GM18505 (cell line): ENCODE results near the gene PFKM.
A peak's percentile ranks its signal among the peaks of the same experiment; 100 is the strongest.
"Not testable (repeated sequence)": the region's sequence is repeated elsewhere in the genome, so short reads cannot be mapped to it uniquely, and the experiment has no call there.

ENCODE experiments used
- ATAC-seq: cut with Tn5 transposase; IDR thresholded peaks from one replicate; pipeline ENCODE4 v1.9.1; 2021; ENCODE audit not compliant: unreplicated experiment
- POLR2A ChIP-seq: IDR thresholded peaks from 4 replicates; pipeline ENCODE4 v1.6.1; 2011; ENCODE audit warnings: borderline replicate concordance; ENCODE audit not compliant: insufficient read depth, insufficient read length; ENCODE audit errors: extremely low read depth

PFKM gene

GRCh38 chr12:48092611-48093010 is 26.6 kb upstream of the PFKM start:
- ATAC-seq = no peak
- TF ChIP-seq POLR2A = no peak

GRCh38 chr12:48104531-48104930 is 14.6 kb upstream of the PFKM start:
- no peak for TF ChIP-seq POLR2A
- no peak for ATAC-seq

GRCh38 chr12:48105321-48105866 is 13.8 kb upstream of the PFKM start:
- peak; percentile 32 for ATAC-seq
- peak; percentile 64 for TF ChIP-seq POLR2A

- ATAC-seq = peak; percentile 72
- TF ChIP-seq POLR2A = peak; percentile 62
Observed at GRCh38 chr12:48105867-48106680, 13.1 kb upstream of the PFKM start, which contains the start of gene SENP1. SENP1 (minus strand) TSS chr12:48106079; CDS start chr12:48101472, 4,607 bp downstream.

GRCh38 chr12:48106681-48107613 is 12.2 kb upstream of the PFKM start:
- ATAC-seq = no peak
- TF ChIP-seq POLR2A = no peak

GRCh38 chr12:48109424-48109823 is 9.7 kb upstream of the PFKM start:
- no peak for ATAC-seq
- TF ChIP-seq POLR2A = no peak

GRCh38 chr12:48110691-48111311 is 8.4 kb upstream of the PFKM start:
- ATAC-seq = no peak
- TF ChIP-seq POLR2A = no peak

- ATAC-seq = not testable (repeated sequence)
Observed at GRCh38 chr12:48111312-48111693, 7.9 kb upstream of the PFKM start.

- TF ChIP-seq POLR2A = no peak
- ATAC-seq = no peak
Observed at GRCh38 chr12:48115957-48116356, 3.2 kb upstream of the PFKM start.

- no peak for ATAC-seq
- no peak for TF ChIP-seq POLR2A
Observed at GRCh38 chr12:48118284-48118871, 786 bp upstream of the PFKM start.

- no peak for ATAC-seq
- no peak for TF ChIP-seq POLR2A
Observed at GRCh38 chr12:48119834-48120195, 651 bp downstream of the PFKM start.

- ATAC-seq = no peak
- no peak for TF ChIP-seq POLR2A
Observed at GRCh38 chr12:48121522-48121921, 2.4 kb downstream of the PFKM start.
